A549 treated with dexamethasone at 1 μM for 4 hours (cell line): ENCODE measurements around the gene CTDNEP1. TPM values are rescaled to one million over a fixed set of nuclear protein-coding genes. Genes with fewer than 3 reads are reported as not detected.

Experiments
- total RNA-seq: library from RNA; stranded (reverse); fragments of 200-300 nt; extraction: Qiagen RNA extraction; gene quantifications from 5 replicates; pipeline ENCODE4 v1.2.3, GENCODE V29; 2022

CTDNEP1 gene
- total RNA-seq: 218 to 267 TPM (median 246 TPM) in 5 replicates

GRCh38 chr17:7251661-7252175, at the start of gene CTDNEP1:
Gene CTDNEP1 (minus strand): TSS chr17:7251734. CDS start chr17:7251296, 438 bp downstream.

GRCh38 chr17:7294614-7295153, 43.1 kb upstream of the CTDNEP1 start, which contains the start of gene YBX2:
Gene YBX2 (minus strand): TSS chr17:7294639. CDS start chr17:7294500, 139 bp downstream.

GRCh38 chr17:7281074-7281952, 29.8 kb upstream of the CTDNEP1 start, which contains the start of gene SLC2A4:
Gene SLC2A4 (plus strand): TSS chr17:7281718. CDS start chr17:7281935, 217 bp downstream.

GRCh38 chr17:7262192-7262934, 10.8 kb upstream of the CTDNEP1 start, which contains the start of gene CLDN7:
Gene CLDN7 (minus strand): TSS chr17:7262478. CDS start chr17:7262043, 435 bp downstream.

GRCh38 chr17:7252176-7253043, 876 bp upstream of the CTDNEP1 start, which contains the start of gene ELP5:
Gene ELP5 (plus strand): TSS chr17:7252215. CDS start chr17:7252551, 336 bp downstream.

GRCh38 chr17:7241783-7242716, 9.5 kb downstream of the CTDNEP1 start, which contains the start of gene GABARAP:
Gene GABARAP (minus strand): TSS chr17:7242449. CDS start chr17:7242330, 119 bp downstream.

GRCh38 chr17:7239091-7240027, 12.2 kb downstream of the CTDNEP1 start, which contains the start of gene PHF23:
Gene PHF23 (minus strand): TSS chr17:7239457. CDS start chr17:7239279, 178 bp downstream.

GRCh38 chr17:7234083-7234951, 17.2 kb downstream of the CTDNEP1 start, which contains the start of gene DVL2:
Gene DVL2 (minus strand): TSS chr17:7234517. CDS start chr17:7234262, 255 bp downstream.

GRCh38 chr17:7219812-7220592, 31.5 kb downstream of the CTDNEP1 start, which contains the start of the genes ACADVL and DLG4:
Gene ACADVL (plus strand): TSS chr17:7219938. CDS start chr17:7219985, 47 bp downstream.
Gene DLG4 (minus strand): TSS chr17:7219836.

Other genes starting within 250 kb of the CTDNEP1 start
- gene RNASEK, start 239.1 kb downstream of the CTDNEP1 start, total RNA-seq: 442 to 503 TPM (median 469 TPM) in 5 replicates
- gene BCL6B, start 228.7 kb downstream of the CTDNEP1 start, total RNA-seq: not detected in 5 replicates
- gene SLC16A13, start 215.7 kb downstream of the CTDNEP1 start, total RNA-seq: 5.9 to 11.0 TPM (median 9.2 TPM) in 5 replicates
- gene SLC16A11, start 207.6 kb downstream of the CTDNEP1 start, total RNA-seq: 0.15 TPM in 1 of 5 replicates, not detected in the others
- not detected in 5 replicates for gene CLEC10A, start 171.5 kb downstream of the CTDNEP1 start, total RNA-seq
- not detected in 5 replicates for gene ASGR2, start 136.9 kb downstream of the CTDNEP1 start, total RNA-seq
- gene ASGR1, start 72.4 kb downstream of the CTDNEP1 start, total RNA-seq: 0.42 to 0.98 TPM (median 0.77 TPM) in 5 replicates
- 4.5 to 7.6 TPM (median 6.4 TPM) in 5 replicates for gene DLG4, start 31.9 kb downstream of the CTDNEP1 start, total RNA-seq
- gene ACADVL, start 31.8 kb downstream of the CTDNEP1 start, total RNA-seq: 266 to 442 TPM (median 389 TPM) in 5 replicates
- 33.5 to 47.2 TPM (median 44.9 TPM) in 5 replicates for gene DVL2, start 17.2 kb downstream of the CTDNEP1 start, total RNA-seq
- gene PHF23, start 12.3 kb downstream of the CTDNEP1 start, total RNA-seq: 93.9 to 117 TPM (median 104 TPM) in 5 replicates
- gene GABARAP, start 9.3 kb downstream of the CTDNEP1 start, total RNA-seq: 596 to 790 TPM (median 609 TPM) in 5 replicates
- 140 to 161 TPM (median 146 TPM) in 5 replicates for gene ELP5, start 481 bp upstream of the CTDNEP1 start, total RNA-seq
- gene CLDN7, start 10.7 kb upstream of the CTDNEP1 start, total RNA-seq: 1.9 to 3.2 TPM (median 2.6 TPM) in 5 replicates
- gene SLC2A4, start 30.0 kb upstream of the CTDNEP1 start, total RNA-seq: 0.30 to 0.69 TPM (median 0.60 TPM) in 5 replicates
- 0.45 to 0.76 TPM (median 0.57 TPM) in 5 replicates for gene YBX2, start 42.9 kb upstream of the CTDNEP1 start, total RNA-seq
- gene EIF5A, start 55.9 kb upstream of the CTDNEP1 start, total RNA-seq: 1,536 to 1,701 TPM (median 1,628 TPM) in 5 replicates
- 82.4 to 111 TPM (median 103 TPM) in 5 replicates for gene GPS2, start 63.6 kb upstream of the CTDNEP1 start, total RNA-seq
- gene NEURL4, start 77.6 kb upstream of the CTDNEP1 start, total RNA-seq: 15.2 to 33.7 TPM (median 30.6 TPM) in 5 replicates
- 1.4 to 3.6 TPM (median 2.7 TPM) in 5 replicates for gene ACAP1, start 84.8 kb upstream of the CTDNEP1 start, total RNA-seq
- 9.7 to 12.6 TPM (median 11.4 TPM) in 5 replicates for gene KCTD11, start 100.4 kb upstream of the CTDNEP1 start, total RNA-seq
- not detected in 5 replicates for gene TMEM95, start 103.4 kb upstream of the CTDNEP1 start, total RNA-seq
- gene TNK1, start 129.4 kb upstream of the CTDNEP1 start, total RNA-seq: 1.1 to 1.5 TPM (median 1.3 TPM) in 5 replicates
- gene PLSCR3, start 142.8 kb upstream of the CTDNEP1 start, total RNA-seq: 36.7 to 50.6 TPM (median 41.6 TPM) in 5 replicates
- 204 to 220 TPM (median 207 TPM) in 5 replicates for gene TMEM256, start 152.4 kb upstream of the CTDNEP1 start, total RNA-seq
- gene NLGN2, start 156.1 kb upstream of the CTDNEP1 start, total RNA-seq: 11.3 to 19.7 TPM (median 17.9 TPM) in 5 replicates
- 0.09 to 0.18 TPM (median 0.12 TPM) in 4 of 5 replicates, not detected in the other for gene SPEM1, start 168.6 kb upstream of the CTDNEP1 start, total RNA-seq
- gene SPEM2, start 173.9 kb upstream of the CTDNEP1 start, total RNA-seq: 0.13 to 0.18 TPM in 2 of 5 replicates, not detected in the others
- gene SPEM3, start 177.1 kb upstream of the CTDNEP1 start, total RNA-seq: 0.02 to 0.05 TPM (median 0.04 TPM) in 3 of 5 replicates, not detected in the others
- gene TMEM102, start 183.7 kb upstream of the CTDNEP1 start, total RNA-seq: 10.3 to 14.6 TPM (median 13.0 TPM) in 5 replicates
- gene FGF11, start 187.8 kb upstream of the CTDNEP1 start, total RNA-seq: 1.1 to 1.3 TPM (median 1.1 TPM) in 5 replicates
- gene CHRNB1, start 193.3 kb upstream of the CTDNEP1 start, total RNA-seq: 6.9 to 11.8 TPM (median 9.0 TPM) in 5 replicates
- gene ZBTB4, start 227.9 kb upstream of the CTDNEP1 start, total RNA-seq: 20.6 to 29.5 TPM (median 27.8 TPM) in 5 replicates
- not detected in 5 replicates for gene SLC35G6, start 229.7 kb upstream of the CTDNEP1 start, total RNA-seq
- gene POLR2A, start 232.6 kb upstream of the CTDNEP1 start, total RNA-seq: 49.1 to 95.5 TPM (median 91.3 TPM) in 5 replicates